ENCODE measurements around the gene WDR64.

DNA sequence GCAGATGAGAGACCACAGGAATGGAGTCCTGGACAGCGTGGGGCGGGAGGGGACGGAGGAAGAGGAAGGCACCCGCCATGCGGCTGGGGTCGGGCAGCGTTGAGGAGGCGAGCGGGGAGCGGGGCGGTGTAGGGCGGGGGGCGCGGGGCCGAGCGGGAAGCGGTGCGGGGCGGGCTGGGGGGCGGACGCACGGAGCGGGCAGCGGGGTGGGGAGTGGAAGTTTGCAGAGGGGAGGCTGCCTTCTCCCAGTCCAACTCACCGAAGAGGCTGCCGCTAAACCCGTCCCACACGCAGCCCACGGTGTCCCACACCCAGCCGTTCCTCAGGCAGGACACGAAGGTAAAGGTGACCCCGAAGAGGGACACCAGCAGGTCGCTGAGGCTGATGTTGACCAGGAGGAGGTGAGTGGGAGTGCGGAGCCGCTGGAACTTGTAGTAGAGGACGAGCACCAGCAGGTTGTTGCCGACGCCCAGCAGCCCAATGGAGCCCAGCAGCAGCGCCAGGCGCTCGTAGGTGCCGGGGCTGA, 12.4 kb upstream of the WDR64 start:
- TF ChIP-seq CTCF (conservative IDR thresholded peaks at IDR 0.05) (no peak), EZH2 (IDR thresholded peaks at IDR 0.05; ENCODE audit: low read depth) (no peak)
